Measurements from ENCODE around the gene RIN3. TPM values are rescaled to one million over a fixed set of nuclear protein-coding genes. Genes with fewer than 3 reads are reported as not detected.

RIN3 gene
- total RNA-seq, 1 donor from 2014 or later = 28.0 TPM

DNA sequence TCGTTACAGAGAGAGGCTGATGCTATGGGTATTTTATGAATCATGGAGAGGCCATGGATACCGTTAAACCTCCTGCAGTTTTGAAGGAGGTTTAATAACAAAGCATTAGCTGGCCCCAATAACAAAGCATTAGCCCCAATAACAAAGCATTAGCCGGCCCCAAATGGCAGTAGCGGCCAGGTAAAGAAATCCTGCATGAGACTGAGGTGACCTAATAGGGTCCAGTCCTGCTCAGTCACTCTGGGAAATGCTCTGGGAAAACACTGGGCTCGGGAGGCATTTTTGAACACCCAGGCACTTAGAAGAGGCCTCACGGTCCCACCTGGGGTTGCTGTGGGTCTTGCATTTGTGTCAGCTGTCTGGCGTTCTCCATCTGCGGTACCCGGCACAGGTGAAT is 776 bp upstream of the RIN3 start:
- Histone ChIP-seq H3K36me3 (ENCODE audit: insufficient read depth, low read length) (no peaks in the 10 kb centered on the region), H3K4me3 (ENCODE audit: insufficient read depth, low read depth, low read length) (peak overlapping the region; percentile 75), H2AFZ (ENCODE audit: low read depth, low read length) (peak overlapping the region; percentile 89), H3K9ac (ENCODE audit: low read length) (peak overlapping the region; percentile 92), H3K9me3 (ENCODE audit: insufficient read depth, low read depth, low read length) (no peaks in the 10 kb centered on the region), H3K79me2 (ENCODE audit: insufficient read depth, low read length) (peaks cover 45% of the 10 kb centered on the region), H3K27me3 (ENCODE audit: insufficient read depth, low read length) (no peaks in the 10 kb centered on the region), H3K4me1 (ENCODE audit: insufficient read depth, low read length) (peaks cover 19% of the 10 kb centered on the region), H3K27ac (ENCODE audit: low read depth, low read length) (peak overlapping the region; percentile 62), H3K4me2 (ENCODE audit: low read length) (peak overlapping the region; percentile 96), H4K20me1 (ENCODE audit: insufficient read depth, low read length) (peaks cover 17% of the 10 kb centered on the region)
- no peaks in the 10 kb centered on the region for H3K36me3 Mint-ChIP-seq (ENCODE audit: low read depth, unreplicated experiment)
- H3K27ac Mint-ChIP-seq (ENCODE audit: unreplicated experiment) = peak overlapping the region; percentile 64
- FAIRE-seq (no peak), DNase-seq (ENCODE audit: low read depth) (no peak)
- peaks cover 18% of the 10 kb centered on the region for H3K4me1 Mint-ChIP-seq (ENCODE audit: low read depth, unreplicated experiment)
- H3K9me3 Mint-ChIP-seq (ENCODE audit: unreplicated experiment) = no peaks in the 10 kb centered on the region
- H3K27me3 Mint-ChIP-seq (ENCODE audit: low read depth, unreplicated experiment) = no peaks in the 10 kb centered on the region
- TF ChIP-seq, protein P1, sequence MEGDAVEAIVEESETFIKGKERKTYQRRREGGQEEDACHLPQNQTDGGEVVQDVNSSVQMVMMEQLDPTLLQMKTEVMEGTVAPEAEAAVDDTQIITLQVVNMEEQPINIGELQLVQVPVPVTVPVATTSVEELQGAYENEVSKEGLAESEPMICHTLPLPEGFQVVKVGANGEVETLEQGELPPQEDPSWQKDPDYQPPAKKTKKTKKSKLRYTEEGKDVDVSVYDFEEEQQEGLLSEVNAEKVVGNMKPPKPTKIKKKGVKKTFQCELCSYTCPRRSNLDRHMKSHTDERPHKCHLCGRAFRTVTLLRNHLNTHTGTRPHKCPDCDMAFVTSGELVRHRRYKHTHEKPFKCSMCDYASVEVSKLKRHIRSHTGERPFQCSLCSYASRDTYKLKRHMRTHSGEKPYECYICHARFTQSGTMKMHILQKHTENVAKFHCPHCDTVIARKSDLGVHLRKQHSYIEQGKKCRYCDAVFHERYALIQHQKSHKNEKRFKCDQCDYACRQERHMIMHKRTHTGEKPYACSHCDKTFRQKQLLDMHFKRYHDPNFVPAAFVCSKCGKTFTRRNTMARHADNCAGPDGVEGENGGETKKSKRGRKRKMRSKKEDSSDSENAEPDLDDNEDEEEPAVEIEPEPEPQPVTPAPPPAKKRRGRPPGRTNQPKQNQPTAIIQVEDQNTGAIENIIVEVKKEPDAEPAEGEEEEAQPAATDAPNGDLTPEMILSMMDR (IDR thresholded peaks at IDR 0.05; ENCODE audit: insufficient read depth, low read depth, low read length) = peak; percentile 4
- no peak for TF ChIP-seq EZH2 (IDR thresholded peaks at IDR 0.05; ENCODE audit: insufficient read depth, low read length)
- H3K4me3 Mint-ChIP-seq (ENCODE audit: unreplicated experiment) = peak overlapping the region; percentile 77

GRCh38 chr14:92513966-92514843 is 624 bp downstream of the RIN3 start:
- Mint-ChIP-seq H3K4me1 (ENCODE audit: low read depth, unreplicated experiment) (peaks cover 18% of the 10 kb centered on the region), H3K36me3 (ENCODE audit: low read depth, unreplicated experiment) (no peaks in the 10 kb centered on the region), H3K27ac (ENCODE audit: unreplicated experiment) (no peak overlapping the region), H3K9me3 (ENCODE audit: unreplicated experiment) (no peaks in the 10 kb centered on the region), H3K27me3 (ENCODE audit: low read depth, unreplicated experiment) (no peaks in the 10 kb centered on the region), H3K4me3 (ENCODE audit: unreplicated experiment) (peak overlapping the region; percentile 81)
- H3K9ac ChIP-seq (ENCODE audit: low read length) = peak overlapping the region; percentile 92
- H2AFZ ChIP-seq (ENCODE audit: low read depth, low read length) = peak overlapping the region; percentile 89
- H4K20me1 ChIP-seq (ENCODE audit: insufficient read depth, low read length) = peaks cover 31% of the 10 kb centered on the region
- H3K27ac ChIP-seq (ENCODE audit: low read depth, low read length) = peak overlapping the region; percentile 62
- H3K36me3 ChIP-seq (ENCODE audit: insufficient read depth, low read length) = no peaks in the 10 kb centered on the region
- no peak for FAIRE-seq
- no peak for TF ChIP-seq EZH2 (IDR thresholded peaks at IDR 0.05; ENCODE audit: insufficient read depth, low read length)
- TF ChIP-seq, protein P1 (IDR thresholded peaks at IDR 0.05; ENCODE audit: insufficient read depth, low read depth, low read length) = no peak
- H3K4me3 ChIP-seq (ENCODE audit: insufficient read depth, low read depth, low read length) = peak overlapping the region; percentile 75
- H3K27me3 ChIP-seq (ENCODE audit: insufficient read depth, low read length) = no peaks in the 10 kb centered on the region
- H3K79me2 ChIP-seq (ENCODE audit: insufficient read depth, low read length) = peaks cover 57% of the 10 kb centered on the region
- peak overlapping the region; percentile 96 for H3K4me2 ChIP-seq (ENCODE audit: low read length)
- DNase-seq (ENCODE audit: low read depth) = peak; percentile 28
- H3K4me1 ChIP-seq (ENCODE audit: insufficient read depth, low read length) = peaks cover 19% of the 10 kb centered on the region
- no peaks in the 10 kb centered on the region for H3K9me3 ChIP-seq (ENCODE audit: insufficient read depth, low read depth, low read length)

Data from astrocyte (in vitro differentiated cells and primary cell).